Body of pancreas (tissue), 4 donors: ENCODE measurements around the gene FURIN.

Source experiments
- CTCF ChIP-seq, 7 experiments: fragments of 450-650 bp in 4 of 7; fragments of 200-600 bp in 3 of 7; sonication (generic) in 3 of 7; IDR thresholded peaks; one replicate each; pipeline ENCODE4 v1.5.1; 2016 to 2019; ENCODE audit warnings: antibody characterized with exemption in 7 of 7
- POLR2A ChIP-seq, 3 donors: fragments of 450-650 bp; IDR thresholded peaks; one replicate each; pipeline ENCODE4 v1.6.1; 2016; ENCODE audit warnings: antibody characterized with exemption in 3 of 3, mild to moderate bottlenecking in 2 of 3

- TF ChIP-seq POLR2A (IDR thresholded peaks at IDR 0.05) (no peak), CTCF (IDR thresholded peaks at IDR 0.05) (no peak)
Observed at GRCh38 chr15:90915216-90915807, 46.9 kb downstream of the FURIN start.
